GM12878 (cell line): ENCODE results near the gene AIF1L. TPM values are rescaled to one million over a fixed set of nuclear protein-coding genes. Genes with fewer than 3 reads are reported as not detected.

ENCODE experiments used
- ATAC-seq: fragments of 200-7000 bp; cut with Tn5 transposase; 3 replicates; pipeline ENCODE4 v1.9.1; 2020; ENCODE audit warnings: mild to moderate bottlenecking, moderate library complexity
- BruUV-seq: library from RNA; stranded (reverse); fragments of 400-500 nt; replicated peaks from 2 replicates; lab custom pipeline; 2021; lab: Mats Ljungman, UMichigan
- CTCF ChIA-PET: fragments of 300-600 bp; sonication (Branson Sonifier 250); formaldehyde crosslinking; extraction: SDS; loops from one replicate; lab custom pipeline; 2021; ENCODE audit warnings: inconsistent platforms; lab: Yijun Ruan, JAX
- POLR2A ChIA-PET: fragments of 350-600 bp; formaldehyde crosslinking; extraction: SDS; loops from one replicate; lab custom pipeline; 2021; ENCODE audit warnings: inconsistent platforms; lab: Charles Lee
- RAD21 ChIA-PET: fragments of 300-600 bp; sonication (Branson Sonifier 250); formaldehyde crosslinking; loops from one replicate; lab custom pipeline; 2023; ENCODE audit warnings: antibody characterized with exemption; ENCODE audit not compliant: unreplicated experiment; lab: Charles Lee
- SMC1A ChIA-PET: fragments of 300-600 bp; sonication (Branson Sonifier 250); formaldehyde crosslinking; loops from one replicate; lab custom pipeline; 2023; ENCODE audit not compliant: unreplicated experiment, uncharacterized antibody; lab: Charles Lee
- DNase-seq: peaks from one replicate; pipeline ENCODE4 v3.0.0-alpha.2; 2011; ENCODE audit warnings: low read depth, low spot score
- FAIRE-seq: peaks from 3 replicates; lab custom pipeline; 2011; peaks lifted over from hg19 to GRCh38; lab: Jason Lieb, UNC
- H2AFZ ChIP-seq: 2 replicates; pipeline ENCODE4 v1.6.0; 2011; ENCODE audit warnings: low read depth, low read length, control low read depth; ENCODE audit not compliant: control insufficient read depth
- H3K27ac ChIP-seq: 2 replicates; pipeline ENCODE4 v1.5.1; 2011; ENCODE audit warnings: control low read depth; ENCODE audit not compliant: control insufficient read depth, insufficient read depth
- H3K27me3 ChIP-seq, 2 experiments: replicated peaks in 1 of 2; 2 replicates each; pipeline versions ENCODE4 v1.6.0 to v1.6.1; 2011; ENCODE audit warnings: low read length in 1 of 2; ENCODE audit not compliant: control insufficient read depth in 2 of 2, insufficient read depth in 2 of 2
- H3K36me3 ChIP-seq, 2 experiments: 2 replicates each; pipeline ENCODE4 v1.5.1; 2011; ENCODE audit warnings: low read length in 1 of 2; ENCODE audit not compliant: control insufficient read depth in 2 of 2, insufficient read depth in 2 of 2
- H3K4me1 ChIP-seq: 2 replicates; pipeline ENCODE4 v1.6.1; 2011; ENCODE audit warnings: mild to moderate bottlenecking, low read length, moderate library complexity, mixed read lengths; ENCODE audit not compliant: control insufficient read depth, insufficient read depth
- H3K4me2 ChIP-seq: 2 replicates; pipeline ENCODE4 v1.6.0; 2011; ENCODE audit warnings: control low read depth; ENCODE audit not compliant: control insufficient read depth, insufficient read depth
- H3K4me3 ChIP-seq: fragments of 200-600 bp; sonication (generic); 2 replicates; pipeline ENCODE4 v1.5.1; 2016
- H3K79me2 ChIP-seq: 2 replicates; pipeline ENCODE4 v1.6.0; 2011; ENCODE audit warnings: low read length; ENCODE audit not compliant: control insufficient read depth, insufficient read depth
- H3K9ac ChIP-seq: 2 replicates; pipeline ENCODE4 v1.8.0; 2011; ENCODE audit warnings: low read length, control low read depth, mixed read lengths; ENCODE audit not compliant: control insufficient read depth, insufficient read depth
- H3K9me3 ChIP-seq: replicated peaks from 3 replicates; pipeline ENCODE4 v1.5.1; 2011; ENCODE audit warnings: mild to moderate bottlenecking, low read length; ENCODE audit not compliant: control insufficient read depth, insufficient read depth
- H4K20me1 ChIP-seq: 2 replicates; pipeline ENCODE4 v1.6.0; 2011; ENCODE audit not compliant: control insufficient read depth, insufficient read depth
- HCFC1 ChIP-seq: fragments of 150-350 bp; IDR thresholded peaks from 2 replicates; pipeline ENCODE4 v1.6.1; 2014; ENCODE audit warnings: low read length
- IKZF1 ChIP-seq: fragments of 450-650 bp; conservative IDR thresholded peaks from 2 replicates; pipeline ENCODE4 v1.6.1; 2017; ENCODE audit warnings: antibody characterized with exemption, mild to moderate bottlenecking
- NFIC ChIP-seq: IDR thresholded peaks from 2 replicates; pipeline ENCODE4 v1.6.1; 2012; ENCODE audit warnings: low read depth, mild to moderate bottlenecking, inconsistent platforms, low read length, moderate library complexity
- NFYB ChIP-seq: IDR thresholded peaks from 2 replicates; pipeline ENCODE4 v1.6.1; 2011; ENCODE audit warnings: low read depth, mild to moderate bottlenecking, low read length, improper control_type of control experiment, moderate library complexity; ENCODE audit not compliant: insufficient read depth
- RAD51 ChIP-seq: fragments of 450-650 bp; IDR thresholded peaks from 2 replicates; pipeline ENCODE4 v1.6.1; 2016; ENCODE audit warnings: moderate library complexity, mild to moderate bottlenecking, inconsistent platforms
- RUNX3 ChIP-seq: IDR thresholded peaks from 2 replicates; pipeline ENCODE4 v1.6.1; 2012; ENCODE audit warnings: low read length, inconsistent platforms
- SUPT20H ChIP-seq: IDR thresholded peaks from 2 replicates; pipeline ENCODE4 v1.6.1; 2011; ENCODE audit warnings: low read depth, mild to moderate bottlenecking, low read length, moderate library complexity, borderline replicate concordance; ENCODE audit not compliant: control insufficient read depth
- WGBS: methylation state at CpG from one replicate; pipeline ENCODE4 v1.1.6; 2016; ENCODE audit warnings: low lambda C conversion rate; ENCODE audit not compliant: insufficient replicate concordance, insufficient coverage; ENCODE audit errors: missing lambda C conversion rate; 5-methylcytosine and 5-hydroxymethylcytosine counted together
- in situ Hi-C: fragments of 300-500 bp; cut with MboI; formaldehyde crosslinking; loops from 9 replicates; pipeline ENCODE4 v1.14.3; 2018; ENCODE audit warnings: mixed read lengths
- intact Hi-C: fragments of 100-400 bp; cut with micrococcal nuclease; formaldehyde crosslinking; loops from one replicate; pipeline ENCODE4 v1.14.2; 2022; ENCODE audit not compliant: unreplicated experiment
- polyA plus RNA-seq, 11 experiments: library from polyadenylated mRNA; depleted of rRNA in 4 of 11; unstranded in 6 of 11; stranded (reverse) in 5 of 11; fragments of >200 nt; fragmentation: Nextera tagmentation in 4 of 11; fragmentation: Illumina TruSeq in 1 of 11; extraction: Ambion mirVana in 4 of 11; extraction: Trizol in 1 of 11; gene quantifications; 1 replicate in 1 of 11; 2 replicates in 10 of 11; pipeline versions ENCODE4 v1.2.1 to v1.2.3, GENCODE V29; 2011 to 2016; ENCODE audit warnings: inconsistent platforms in 2 of 11, missing spikeins in 2 of 11, low read depth in 1 of 11
- total RNA-seq, 4 experiments: library from RNA; depleted of rRNA in 3 of 4; stranded (reverse); fragments of >200 nt in 3 of 4; fragmentation: Illumina TruSeq in 1 of 4; extraction: Trizol in 1 of 4; gene quantifications; 2 replicates each; pipeline versions ENCODE4 v1.2.1 to v1.2.3, GENCODE V29; 2013 to 2021
- TF ChIP-seq, protein P1 (sequence below): IDR thresholded peaks from 2 replicates; pipeline ENCODE4 v1.6.1; 2011; ENCODE audit warnings: low read depth, low read length, improper control_type of control experiment, borderline replicate concordance
- TF ChIP-seq, protein P2 (sequence below): fragments of 150-350 bp; IDR thresholded peaks from 2 replicates; pipeline ENCODE4 v1.6.1; 2014; ENCODE audit warnings: mild to moderate bottlenecking, low read depth, low read length
- TF ChIP-seq, protein P3 (sequence below): fragments of 450-650 bp; formaldehyde crosslinking; IDR thresholded peaks from 2 replicates; pipeline ENCODE4 v1.5.0; 2022; ENCODE audit warnings: mild to moderate bottlenecking, missing genetic modification characterization
- TF ChIP-seq, protein P4 (sequence below): fragments of 450-650 bp; IDR thresholded peaks from 2 replicates; pipeline ENCODE4 v1.6.1; 2016; ENCODE audit warnings: mild to moderate bottlenecking
- TF ChIP-seq, protein P5 (sequence below): IDR thresholded peaks from 2 replicates; pipeline ENCODE4 v1.6.1; 2012; ENCODE audit warnings: low read depth, low read length, improper control_type of control experiment

The AIF1L gene
- total and polyA plus RNA-seq, 10 of the 15 experiments (the other 5 are each of a cell fraction or from before 2014, with no cell fraction given): 0.07 to 0.15 (median 0.08) TPM; not detected in 7

DNA sequence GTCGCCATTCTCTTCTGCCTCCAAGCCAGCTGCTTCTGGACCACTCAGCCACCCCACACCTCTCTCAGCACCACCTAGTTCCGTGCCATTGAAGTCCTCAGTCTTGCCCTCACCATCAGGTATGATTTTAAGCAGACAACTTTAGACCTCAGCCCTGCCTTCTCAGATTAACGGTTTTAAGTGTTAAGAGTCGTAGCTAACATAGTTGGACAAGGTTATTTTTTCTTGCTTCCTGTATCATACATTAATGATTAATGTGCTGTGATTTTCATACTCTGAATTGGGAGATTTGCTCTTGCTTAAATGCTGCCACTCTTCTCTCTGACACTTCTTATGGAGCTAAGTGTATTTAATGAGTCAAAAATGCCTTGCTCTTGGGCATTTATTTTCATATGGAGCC is 49.9 kb downstream of the AIF1L start:
- POLR2A ChIA-PET: no interaction called here
- Histone ChIP-seq H3K36me3 (peaks cover 14 to 26% of the 10 kb centered on the region in 2 experiments), H3K9me3 (no peaks in the 10 kb centered on the region), H3K27ac (no peak overlapping the region), H3K4me1 (no peaks in the 10 kb centered on the region), H2AFZ (no peak overlapping the region), H3K79me2 (no peaks in the 10 kb centered on the region)
- CTCF ChIA-PET: interaction anchor here (2.0 kb wide), 1 partner anchor 190 kb away, joined by 8 read pairs; no protein-coding TSS in a partner anchor
- in situ Hi-C loops: no loop called here
- RAD21 ChIA-PET: interaction anchor here (0.5 to 1.3 kb wide), 2 partner anchors 190 to 377 kb away, joined by 3 read pairs; no protein-coding TSS in a partner anchor
- no peak for DNase-seq
- SMC1A ChIA-PET: interaction anchor here (0.7 to 1.2 kb wide), 2 partner anchors 8 to 129 kb away, joined by 3 read pairs; no protein-coding TSS in a partner anchor
- intact Hi-C loops: no loop called here
- no peak for FAIRE-seq
- TF ChIP-seq, protein P1, sequence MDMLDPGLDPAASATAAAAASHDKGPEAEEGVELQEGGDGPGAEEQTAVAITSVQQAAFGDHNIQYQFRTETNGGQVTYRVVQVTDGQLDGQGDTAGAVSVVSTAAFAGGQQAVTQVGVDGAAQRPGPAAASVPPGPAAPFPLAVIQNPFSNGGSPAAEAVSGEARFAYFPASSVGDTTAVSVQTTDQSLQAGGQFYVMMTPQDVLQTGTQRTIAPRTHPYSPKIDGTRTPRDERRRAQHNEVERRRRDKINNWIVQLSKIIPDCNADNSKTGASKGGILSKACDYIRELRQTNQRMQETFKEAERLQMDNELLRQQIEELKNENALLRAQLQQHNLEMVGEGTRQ: no peak
- TF ChIP-seq IKZF1 (no peak), RAD51 (no peak), SUPT20H (no peak), NFYB (no peak), NFIC (no peak), HCFC1 (no peak), RUNX3 (no peak)
- TF ChIP-seq, protein P2, sequence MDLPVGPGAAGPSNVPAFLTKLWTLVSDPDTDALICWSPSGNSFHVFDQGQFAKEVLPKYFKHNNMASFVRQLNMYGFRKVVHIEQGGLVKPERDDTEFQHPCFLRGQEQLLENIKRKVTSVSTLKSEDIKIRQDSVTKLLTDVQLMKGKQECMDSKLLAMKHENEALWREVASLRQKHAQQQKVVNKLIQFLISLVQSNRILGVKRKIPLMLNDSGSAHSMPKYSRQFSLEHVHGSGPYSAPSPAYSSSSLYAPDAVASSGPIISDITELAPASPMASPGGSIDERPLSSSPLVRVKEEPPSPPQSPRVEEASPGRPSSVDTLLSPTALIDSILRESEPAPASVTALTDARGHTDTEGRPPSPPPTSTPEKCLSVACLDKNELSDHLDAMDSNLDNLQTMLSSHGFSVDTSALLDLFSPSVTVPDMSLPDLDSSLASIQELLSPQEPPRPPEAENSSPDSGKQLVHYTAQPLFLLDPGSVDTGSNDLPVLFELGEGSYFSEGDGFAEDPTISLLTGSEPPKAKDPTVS: no peak
- TF ChIP-seq, protein P3, sequence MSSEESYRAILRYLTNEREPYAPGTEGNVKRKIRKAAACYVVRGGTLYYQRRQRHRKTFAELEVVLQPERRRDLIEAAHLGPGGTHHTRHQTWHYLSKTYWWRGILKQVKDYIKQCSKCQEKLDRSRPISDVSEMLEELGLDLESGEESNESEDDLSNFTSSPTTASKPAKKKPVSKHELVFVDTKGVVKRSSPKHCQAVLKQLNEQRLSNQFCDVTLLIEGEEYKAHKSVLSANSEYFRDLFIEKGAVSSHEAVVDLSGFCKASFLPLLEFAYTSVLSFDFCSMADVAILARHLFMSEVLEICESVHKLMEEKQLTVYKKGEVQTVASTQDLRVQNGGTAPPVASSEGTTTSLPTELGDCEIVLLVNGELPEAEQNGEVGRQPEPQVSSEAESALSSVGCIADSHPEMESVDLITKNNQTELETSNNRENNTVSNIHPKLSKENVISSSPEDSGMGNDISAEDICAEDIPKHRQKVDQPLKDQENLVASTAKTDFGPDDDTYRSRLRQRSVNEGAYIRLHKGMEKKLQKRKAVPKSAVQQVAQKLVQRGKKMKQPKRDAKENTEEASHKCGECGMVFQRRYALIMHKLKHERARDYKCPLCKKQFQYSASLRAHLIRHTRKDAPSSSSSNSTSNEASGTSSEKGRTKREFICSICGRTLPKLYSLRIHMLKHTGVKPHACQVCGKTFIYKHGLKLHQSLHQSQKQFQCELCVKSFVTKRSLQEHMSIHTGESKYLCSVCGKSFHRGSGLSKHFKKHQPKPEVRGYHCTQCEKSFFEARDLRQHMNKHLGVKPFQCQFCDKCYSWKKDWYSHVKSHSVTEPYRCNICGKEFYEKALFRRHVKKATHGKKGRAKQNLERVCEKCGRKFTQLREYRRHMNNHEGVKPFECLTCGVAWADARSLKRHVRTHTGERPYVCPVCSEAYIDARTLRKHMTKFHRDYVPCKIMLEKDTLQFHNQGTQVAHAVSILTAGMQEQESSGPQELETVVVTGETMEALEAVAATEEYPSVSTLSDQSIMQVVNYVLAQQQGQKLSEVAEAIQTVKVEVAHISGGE (CRISPR knock-in tag): no peak
- TF ChIP-seq, protein P4, sequence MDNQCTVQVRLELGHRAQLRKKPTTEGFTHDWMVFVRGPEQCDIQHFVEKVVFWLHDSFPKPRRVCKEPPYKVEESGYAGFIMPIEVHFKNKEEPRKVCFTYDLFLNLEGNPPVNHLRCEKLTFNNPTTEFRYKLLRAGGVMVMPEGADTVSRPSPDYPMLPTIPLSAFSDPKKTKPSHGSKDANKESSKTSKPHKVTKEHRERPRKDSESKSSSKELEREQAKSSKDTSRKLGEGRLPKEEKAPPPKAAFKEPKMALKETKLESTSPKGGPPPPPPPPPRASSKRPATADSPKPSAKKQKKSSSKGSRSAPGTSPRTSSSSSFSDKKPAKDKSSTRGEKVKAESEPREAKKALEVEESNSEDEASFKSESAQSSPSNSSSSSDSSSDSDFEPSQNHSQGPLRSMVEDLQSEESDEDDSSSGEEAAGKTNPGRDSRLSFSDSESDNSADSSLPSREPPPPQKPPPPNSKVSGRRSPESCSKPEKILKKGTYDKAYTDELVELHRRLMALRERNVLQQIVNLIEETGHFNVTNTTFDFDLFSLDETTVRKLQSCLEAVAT: no peak
- TF ChIP-seq, protein P5, sequence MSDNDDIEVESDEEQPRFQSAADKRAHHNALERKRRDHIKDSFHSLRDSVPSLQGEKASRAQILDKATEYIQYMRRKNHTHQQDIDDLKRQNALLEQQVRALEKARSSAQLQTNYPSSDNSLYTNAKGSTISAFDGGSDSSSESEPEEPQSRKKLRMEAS: no peak
- TF ChIP-seq, all 136 proteins: peak for 0
- Histone ChIP-seq H3K9ac (no peak overlapping the region), H4K20me1 (no peaks in the 10 kb centered on the region), H3K4me3 (no peak overlapping the region), H3K27me3 (no peaks in the 10 kb centered on the region), H3K4me2 (no peak overlapping the region)
- BruUV-seq: no TSS peak
- 98% methylated on average over 4 of the region's 4 CpGs for WGBS
- ATAC-seq: no peak
